CD4-positive, alpha-beta T cell treated with Interferon alpha-2 for 1 hour (primary cell): ENCODE data around the gene RYR3.

Experiments
- DNase-seq, 2 donors: peaks; one replicate each; pipeline ENCODE4 v3.0.0-alpha.2; 2020 to 2022

The RYR3 gene

DNA sequence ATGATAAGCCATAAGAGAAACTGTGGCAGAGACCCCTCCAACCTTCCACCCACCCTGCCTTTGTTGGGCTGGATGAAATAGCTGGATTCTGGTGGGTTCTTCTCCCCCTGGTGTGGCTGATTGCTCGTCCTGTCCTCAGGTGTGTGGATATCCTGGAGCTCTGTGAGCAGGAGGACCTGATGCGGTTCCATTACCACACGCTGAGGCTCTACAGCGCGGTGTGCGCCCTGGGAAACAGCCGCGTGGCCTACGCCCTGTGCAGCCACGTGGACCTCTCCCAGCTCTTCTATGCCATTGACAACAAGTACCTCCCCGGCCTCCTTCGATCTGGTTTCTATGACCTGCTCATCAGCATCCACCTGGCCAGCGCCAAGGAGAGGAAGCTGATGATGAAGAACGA, 351.2 kb downstream of the RYR3 start:
- DNase-seq, result no peak

DNA sequence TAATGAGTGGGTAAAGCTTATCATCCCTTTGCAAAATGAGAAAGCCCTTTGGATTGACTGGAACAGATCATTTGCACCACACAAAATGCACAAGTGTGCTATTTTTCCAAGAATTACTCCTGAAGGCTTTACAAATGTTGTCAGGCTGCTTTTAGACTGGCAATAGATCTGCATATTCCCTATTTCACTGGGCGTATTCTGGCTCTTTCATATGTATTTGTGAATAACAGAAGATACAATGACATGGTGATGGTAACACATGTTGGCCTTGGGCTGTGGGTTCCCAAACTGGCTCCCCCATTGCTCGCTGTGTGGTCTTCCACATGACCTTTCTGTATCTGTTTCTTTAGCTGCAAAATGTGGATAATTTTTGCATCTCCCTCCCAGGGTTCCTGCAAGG, 354.2 kb downstream of the RYR3 start:
- no peak for DNase-seq

GRCh38 chr15:33670567-33670966, 359.8 kb downstream of the RYR3 start:
- DNase-seq, result no peak

- peak in 1 of 2 donors; percentile 3 for DNase-seq
These were observed 360.7 kb downstream of the RYR3 start for GRCh38 chr15:33671456-33671855.

DNA sequence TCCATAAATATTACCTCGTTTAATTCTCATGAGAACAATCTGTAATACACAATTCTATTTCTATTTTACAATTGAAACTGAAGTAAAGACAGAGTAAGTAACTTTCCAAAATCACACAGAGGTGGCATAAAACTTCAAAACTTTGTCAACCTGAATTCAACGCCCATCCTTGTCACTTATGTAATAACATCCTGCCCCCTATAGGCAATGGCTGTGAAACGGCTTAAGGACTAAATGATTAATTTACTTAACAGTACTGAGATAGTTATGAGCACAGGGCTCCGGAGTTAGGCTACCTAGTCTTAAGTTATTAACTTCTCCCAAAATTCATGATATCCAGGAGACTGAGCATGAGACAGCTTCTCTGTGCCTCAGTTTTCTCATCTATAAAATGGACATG, 364.5 kb downstream of the RYR3 start:
- DNase-seq, result no peak

DNA sequence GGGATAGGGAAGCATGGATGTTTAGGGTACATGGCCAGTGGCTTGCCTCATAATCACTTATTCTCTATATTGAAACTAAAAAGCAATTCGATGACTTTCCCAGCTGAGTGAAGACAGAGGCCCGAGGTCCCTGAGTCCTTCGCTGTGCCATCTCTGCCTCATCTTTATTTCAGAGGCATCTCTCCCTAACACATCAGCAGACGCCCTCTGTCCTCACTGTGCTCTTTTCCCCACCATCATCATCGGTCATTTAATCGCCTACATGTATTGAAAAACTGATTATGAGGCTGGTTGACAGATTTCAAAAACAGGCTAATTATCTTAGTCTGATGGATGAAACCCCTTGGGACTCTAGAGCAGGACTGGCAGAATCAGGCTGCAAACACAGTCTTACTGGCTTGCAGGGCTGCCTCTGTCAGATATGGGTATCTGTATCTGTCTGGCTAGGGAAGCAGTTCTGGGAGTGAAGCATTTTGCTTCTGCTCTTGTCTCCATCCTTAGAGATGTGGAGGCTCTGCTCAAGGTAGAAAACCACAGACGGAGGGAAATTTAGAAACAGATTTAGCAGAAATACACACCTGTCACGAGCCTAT, 366.6 kb downstream of the RYR3 start:
- DNase-seq, result no peak

DNA sequence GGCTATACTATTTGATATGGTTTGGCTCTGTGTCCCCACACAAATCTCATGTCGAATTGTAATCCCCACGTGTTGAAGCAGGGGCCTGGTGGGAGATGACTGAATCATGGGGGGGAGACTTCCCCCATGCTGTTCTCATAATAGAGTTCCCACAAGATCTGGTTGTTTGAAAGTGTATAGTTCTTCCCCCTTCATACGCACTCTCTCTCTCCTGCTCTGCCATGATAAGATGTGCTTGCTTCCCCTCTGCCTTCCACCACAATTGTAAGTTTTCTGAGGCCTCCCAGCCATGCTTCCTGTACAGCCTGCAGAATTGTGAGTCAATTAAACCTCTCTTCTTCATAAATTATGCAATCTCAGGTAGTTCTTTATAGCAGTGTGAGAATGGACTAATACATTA, 367.4 kb downstream of the RYR3 start:
- DNase-seq, result no peak

- no peak for DNase-seq
These were observed 367.8 kb downstream of the RYR3 start for GRCh38 chr15:33678602-33679001.

GRCh38 chr15:33679061-33679460, 368.3 kb downstream of the RYR3 start:
- DNase-seq, result no peak

GRCh38 chr15:33680336-33680735, 369.6 kb downstream of the RYR3 start:
- DNase-seq, result no peak

- DNase-seq, result no peak
These were observed 382.5 kb downstream of the RYR3 start for GRCh38 chr15:33693166-33693800.

GRCh38 chr15:33698126-33698525, 387.4 kb downstream of the RYR3 start:
- DNase-seq, result no peak

- DNase-seq, result no peak
These were observed 388.4 kb downstream of the RYR3 start for GRCh38 chr15:33699145-33699544.

- DNase-seq, result no peak
These were observed 389.1 kb downstream of the RYR3 start for GRCh38 chr15:33699691-33700447.

DNA sequence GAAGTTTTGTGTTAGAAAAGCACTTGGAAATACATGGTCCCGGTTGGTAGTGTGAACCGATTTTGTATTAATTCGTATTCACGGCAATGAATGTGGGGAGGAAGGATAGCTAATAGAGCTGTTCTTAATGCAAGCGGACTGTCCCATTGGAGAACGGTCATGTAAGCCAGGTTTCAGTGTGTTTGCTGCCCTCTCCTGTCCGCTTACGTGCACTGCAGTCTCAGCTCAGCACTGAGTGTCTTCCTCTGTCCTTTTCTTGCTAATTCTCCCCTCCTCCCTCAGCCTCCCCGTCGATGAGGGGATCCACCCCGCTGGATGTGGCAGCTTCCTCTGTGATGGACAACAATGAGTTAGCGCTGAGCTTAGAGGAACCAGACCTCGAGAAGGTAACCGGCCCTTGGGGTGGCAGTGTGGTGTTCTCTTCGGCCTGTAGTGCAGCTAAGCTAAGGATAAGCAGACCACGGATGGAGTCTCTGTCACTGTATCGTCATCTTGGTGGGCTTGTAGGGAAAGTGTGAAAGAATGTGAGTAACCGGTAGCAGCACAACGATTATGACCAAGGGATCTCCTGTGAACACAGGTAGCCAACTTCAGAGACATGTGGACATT, 390.0 kb downstream of the RYR3 start:
- peak; percentile 36 to 58 for DNase-seq

GRCh38 chr15:33701304-33701696, 390.5 kb downstream of the RYR3 start:
- DNase-seq, result no peak

- DNase-seq, result no peak
These were observed 395.4 kb downstream of the RYR3 start for GRCh38 chr15:33706173-33706572.

DNA sequence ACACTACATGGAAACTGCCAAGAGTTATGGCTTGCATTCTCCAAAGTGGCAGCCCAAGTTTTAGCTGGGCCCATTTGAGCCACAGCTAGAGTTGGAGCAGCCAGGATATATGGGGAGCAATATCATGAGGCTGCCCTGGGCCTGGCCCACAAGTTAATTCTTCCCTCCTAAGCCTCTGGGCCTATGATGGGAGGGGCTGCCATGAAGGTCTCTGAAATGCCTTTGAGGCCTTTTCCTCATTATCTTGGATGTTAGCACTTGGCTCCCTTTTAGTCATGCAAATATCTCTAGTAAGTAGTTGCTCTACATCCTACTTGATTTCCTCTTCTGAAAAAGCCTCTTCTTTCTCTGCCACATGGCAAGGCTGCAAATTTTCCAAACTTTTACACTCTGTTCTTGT, 400.0 kb downstream of the RYR3 start:
- DNase-seq, result no peak

- no peak for DNase-seq
These were observed 405.3 kb downstream of the RYR3 start for GRCh38 chr15:33716025-33716424.

GRCh38 chr15:33720952-33721351, 410.2 kb downstream of the RYR3 start:
- DNase-seq, result no peak

- peak in 1 of 2 donors; percentile 12 for DNase-seq
These were observed 411.4 kb downstream of the RYR3 start for GRCh38 chr15:33722005-33722672.

DNA sequence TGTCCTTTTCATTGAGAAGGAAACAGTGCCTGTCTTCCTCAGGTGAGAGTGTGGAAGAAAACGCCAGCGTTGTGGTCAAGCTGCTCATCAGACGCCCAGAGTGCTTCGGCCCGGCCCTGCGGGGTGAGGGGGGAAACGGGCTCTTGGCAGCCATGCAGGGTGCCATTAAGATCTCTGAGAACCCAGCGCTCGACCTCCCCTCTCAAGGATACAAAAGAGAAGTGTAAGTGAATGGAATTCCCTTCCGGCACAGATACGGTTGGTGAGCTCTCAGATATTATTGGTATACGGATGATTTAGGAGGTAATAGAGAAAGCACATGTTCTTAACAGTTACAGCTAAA, 411.9 kb downstream of the RYR3 start:
- no peak for DNase-seq

GRCh38 chr15:33724321-33725036, 413.7 kb downstream of the RYR3 start:
- no peak for DNase-seq
